Activated CD4-positive, alpha-beta memory T cell treated with anti-CD3 and anti-CD28 coated beads for 36 hours (primary cell): ENCODE data around the gene WDR86. TPM values are rescaled to one million over a fixed set of nuclear protein-coding genes. Genes with fewer than 3 reads are reported as not detected.

Source experiments
- CTCF ChIA-PET: fragments of 350-600 bp; sonication (Branson Sonifier 250); formaldehyde crosslinking; loops from one replicate; lab custom pipeline; 2021; ENCODE audit warnings: antibody characterized with exemption, inconsistent platforms; lab: Charles Lee
- POLR2A ChIA-PET: fragments of 350-600 bp; sonication (Branson Sonifier 250); formaldehyde crosslinking; loops from one replicate; lab custom pipeline; 2021; ENCODE audit warnings: antibody characterized with exemption; lab: Charles Lee
- DNase-seq: peaks from one replicate; pipeline ENCODE4 v3.0.0-alpha.2; 2020
- H3K27ac Mint-ChIP-seq: one replicate; pipeline ENCODE4 v1.8.0; 2021; ENCODE audit warnings: mixed read lengths
- H3K27me3 Mint-ChIP-seq: one replicate; pipeline ENCODE4 v1.8.0; 2021; ENCODE audit warnings: mixed read lengths
- H3K36me3 Mint-ChIP-seq: one replicate; pipeline ENCODE4 v1.8.0; 2021; ENCODE audit warnings: mixed read lengths
- H3K4me1 Mint-ChIP-seq: one replicate; pipeline ENCODE4 v1.8.0; 2021; ENCODE audit warnings: low read depth, mixed read lengths
- H3K4me3 Mint-ChIP-seq: one replicate; pipeline ENCODE4 v1.8.0; 2021; ENCODE audit warnings: mild to moderate bottlenecking, mixed read lengths
- H3K9me3 Mint-ChIP-seq: one replicate; pipeline ENCODE4 v1.8.0; 2021; ENCODE audit warnings: mixed read lengths
- intact Hi-C: fragments of 100-400 bp; cut with micrococcal nuclease; formaldehyde crosslinking; loops from one replicate; pipeline ENCODE4 v1.15.1; 2023
- total RNA-seq, 2 experiments: library from RNA; stranded (reverse); gene quantifications; one replicate each; pipeline ENCODE4 v1.2.3, GENCODE V29; 2021

WDR86 gene
- total RNA-seq, 2 experiments from 2014 or later, result 0.17 to 0.43 TPM

- no peak for DNase-seq
- H3K27ac Mint-ChIP-seq, result no peak overlapping the region
- H3K27me3 Mint-ChIP-seq, result peaks cover 9% of the 10 kb centered on the region
- intact Hi-C loops, result no loop called here
- H3K4me3 Mint-ChIP-seq, result no peak overlapping the region
- H3K9me3 Mint-ChIP-seq, result no peaks in the 10 kb centered on the region
- H3K36me3 Mint-ChIP-seq, result no peaks in the 10 kb centered on the region
- H3K4me1 Mint-ChIP-seq, result peaks cover 6% of the 10 kb centered on the region
- POLR2A ChIA-PET, result interaction anchor here (1.1 kb wide), 1 partner anchor 11 kb away, joined by 3 read pairs; no protein-coding TSS in a partner anchor
- CTCF ChIA-PET, result interaction anchor here (3.1 kb wide), 1 partner anchor 65 kb away, joined by 14 read pairs; no protein-coding TSS in a partner anchor
These were observed 26.0 kb downstream of the WDR86 start for GRCh38 chr7:151383638-151384351.

GRCh38 chr7:151382079-151382885, 27.6 kb downstream of the WDR86 start:
- Mint-ChIP-seq H3K27me3 (peaks cover 9% of the 10 kb centered on the region), H3K9me3 (no peaks in the 10 kb centered on the region), H3K27ac (no peak overlapping the region), H3K4me1 (peaks cover 6% of the 10 kb centered on the region), H3K36me3 (no peaks in the 10 kb centered on the region), H3K4me3 (peak overlapping the region; percentile 45)
- intact Hi-C loops, result no loop called here
- DNase-seq, result peak; percentile 41
- CTCF ChIA-PET, result interaction anchor here (1.0 to 3.1 kb wide), 2 partner anchors 66 to 67 kb away, joined by 3 to 14 read pairs; no protein-coding TSS in a partner anchor
- POLR2A ChIA-PET, result no interaction called here

- no peak overlapping the region for H3K27ac Mint-ChIP-seq
- ChIA-PET POLR2A (no interaction called here), CTCF (no interaction called here)
These were observed 28.3 kb downstream of the WDR86 start for GRCh38 chr7:151381348-151382078.

GRCh38 chr7:151381098-151381347, 28.8 kb downstream of the WDR86 start:
- Mint-ChIP-seq H3K27me3 (peaks cover 9% of the 10 kb centered on the region), H3K4me1 (peaks cover 6% of the 10 kb centered on the region), H3K9me3 (no peaks in the 10 kb centered on the region), H3K36me3 (no peaks in the 10 kb centered on the region), H3K27ac (no peak overlapping the region), H3K4me3 (no peak overlapping the region)
- ChIA-PET CTCF (interaction anchor here (0.6 to 1.7 kb wide), 2 partner anchors 12 to 379 kb away, joined by 3 to 5 read pairs; no protein-coding TSS in a partner anchor), POLR2A (no interaction called here)
- intact Hi-C loops, result no loop called here
- no peak for DNase-seq

More at GRCh38 chr7:151381348-151382078, 28.3 kb downstream of the WDR86 start:
- peak; percentile 35 for DNase-seq
- H3K36me3 Mint-ChIP-seq, result no peaks in the 10 kb centered on the region
- intact Hi-C loops, result no loop called here
- no peaks in the 10 kb centered on the region for H3K9me3 Mint-ChIP-seq
- H3K4me1 Mint-ChIP-seq, result peaks cover 6% of the 10 kb centered on the region
- H3K4me3 Mint-ChIP-seq, result peak overlapping the region; percentile 8
- H3K27me3 Mint-ChIP-seq, result peaks cover 9% of the 10 kb centered on the region

- H3K36me3 Mint-ChIP-seq, result no peaks in the 10 kb centered on the region
- H3K4me1 Mint-ChIP-seq, result peaks cover 6% of the 10 kb centered on the region
- no peak for DNase-seq
- H3K27ac Mint-ChIP-seq, result no peak overlapping the region
- H3K4me3 Mint-ChIP-seq, result no peak overlapping the region
- intact Hi-C loops, result no loop called here
- ChIA-PET CTCF (interaction anchor here (0.6 to 1.7 kb wide), 2 partner anchors 12 to 380 kb away, joined by 3 to 5 read pairs; no protein-coding TSS in a partner anchor), POLR2A (no interaction called here)
- peaks cover 9% of the 10 kb centered on the region for H3K27me3 Mint-ChIP-seq
- H3K9me3 Mint-ChIP-seq, result no peaks in the 10 kb centered on the region
These were observed 29.4 kb downstream of the WDR86 start for GRCh38 chr7:151380199-151381097.

GRCh38 chr7:151379534-151380198, 30.2 kb downstream of the WDR86 start:
- intact Hi-C loops, result no loop called here
- no peak overlapping the region for H3K27ac Mint-ChIP-seq
- POLR2A ChIA-PET, result no interaction called here
- no peak overlapping the region for H3K4me3 Mint-ChIP-seq
- H3K4me1 Mint-ChIP-seq, result peaks cover 6% of the 10 kb centered on the region
- no peaks in the 10 kb centered on the region for H3K9me3 Mint-ChIP-seq
- DNase-seq, result no peak
- CTCF ChIA-PET, result interaction anchor here (1.7 kb wide), 1 partner anchor 11 kb away, joined by 5 read pairs; no protein-coding TSS in a partner anchor
- H3K27me3 Mint-ChIP-seq, result peaks cover 9% of the 10 kb centered on the region
- H3K36me3 Mint-ChIP-seq, result no peaks in the 10 kb centered on the region

GRCh38 chr7:151379193-151379520, 30.7 kb downstream of the WDR86 start:
- DNase-seq, result no peak
- no peaks in the 10 kb centered on the region for H3K9me3 Mint-ChIP-seq
- POLR2A ChIA-PET, result no interaction called here
- intact Hi-C loops, result no loop called here
- peaks cover 6% of the 10 kb centered on the region for H3K4me1 Mint-ChIP-seq
- no peak overlapping the region for H3K4me3 Mint-ChIP-seq
- H3K36me3 Mint-ChIP-seq, result peaks cover 3% of the 10 kb centered on the region
- H3K27me3 Mint-ChIP-seq, result peaks cover 9% of the 10 kb centered on the region
- no peak overlapping the region for H3K27ac Mint-ChIP-seq
- CTCF ChIA-PET, result no interaction called here

GRCh38 chr7:151378496-151379192, 31.2 kb downstream of the WDR86 start:
- DNase-seq, result no peak
- intact Hi-C loops, result no loop called here

GRCh38 chr7:151378011-151378410, 31.8 kb downstream of the WDR86 start:
- Mint-ChIP-seq H3K4me1 (peaks cover 6% of the 10 kb centered on the region), H3K9me3 (no peaks in the 10 kb centered on the region), H3K36me3 (peaks cover 3% of the 10 kb centered on the region), H3K4me3 (no peak overlapping the region), H3K27ac (no peak overlapping the region), H3K27me3 (peaks cover 6% of the 10 kb centered on the region)
- ChIA-PET CTCF (interaction anchor here (1.0 to 1.6 kb wide), 2 partner anchors 9 to 71 kb away, joined by 3 to 9 read pairs; no protein-coding TSS in a partner anchor), POLR2A (interaction anchor here (0.6 kb wide), 1 partner anchor 315 kb away, joined by 5 read pairs; no protein-coding TSS in a partner anchor)
- DNase-seq, result no peak
- intact Hi-C loops, result no loop called here

More at GRCh38 chr7:151378496-151379192, 31.2 kb downstream of the WDR86 start:
- CTCF ChIA-PET, result interaction anchor here (1.0 to 1.6 kb wide), 2 partner anchors 10 to 70 kb away, joined by 3 to 9 read pairs; no protein-coding TSS in a partner anchor
- H3K4me1 Mint-ChIP-seq, result peaks cover 6% of the 10 kb centered on the region
- POLR2A ChIA-PET, result interaction anchor here (0.6 kb wide), 1 partner anchor 315 kb away, joined by 5 read pairs; no protein-coding TSS in a partner anchor
- no peaks in the 10 kb centered on the region for H3K9me3 Mint-ChIP-seq
- peaks cover 9% of the 10 kb centered on the region for H3K27me3 Mint-ChIP-seq
- H3K4me3 Mint-ChIP-seq, result no peak overlapping the region
- no peak overlapping the region for H3K27ac Mint-ChIP-seq
- H3K36me3 Mint-ChIP-seq, result peaks cover 3% of the 10 kb centered on the region

GRCh38 chr7:151377406-151377805, 32.4 kb downstream of the WDR86 start:
- POLR2A ChIA-PET, result no interaction called here
- DNase-seq, result no peak

More at GRCh38 chr7:151377406-151377805, 32.4 kb downstream of the WDR86 start:
- peaks cover 4% of the 10 kb centered on the region for H3K27me3 Mint-ChIP-seq
- no peak overlapping the region for H3K4me3 Mint-ChIP-seq
- no peaks in the 10 kb centered on the region for H3K9me3 Mint-ChIP-seq
- peaks cover 4% of the 10 kb centered on the region for H3K4me1 Mint-ChIP-seq
- H3K27ac Mint-ChIP-seq, result no peak overlapping the region
- H3K36me3 Mint-ChIP-seq, result peaks cover 3% of the 10 kb centered on the region
- intact Hi-C loops, result no loop called here
- CTCF ChIA-PET, result interaction anchor here (1.6 kb wide), 1 partner anchor 71 kb away, joined by 9 read pairs; no protein-coding TSS in a partner anchor
